ENCODE results near the gene MPRIP.

Gene MPRIP

GRCh38 chr17:17231621-17232302, 189.5 kb downstream of the MPRIP start:
- no peak for DNase-seq (ENCODE audit: low read depth, low spot score)

- no peak for DNase-seq (ENCODE audit: low read depth, low spot score)
Measured at GRCh38 chr17:17232303-17232621, 190.0 kb downstream of the MPRIP start.

- no peak for DNase-seq (ENCODE audit: low read depth, low spot score)
Measured at GRCh38 chr17:17235212-17236174, 193.2 kb downstream of the MPRIP start.

GRCh38 chr17:17236295-17237025, 194.2 kb downstream of the MPRIP start:
- no peak for DNase-seq (ENCODE audit: low read depth, low spot score)

- peak; percentile 81 for DNase-seq (ENCODE audit: low read depth, low spot score)
Measured at GRCh38 chr17:17237026-17237799, 195.0 kb downstream of the MPRIP start, which contains the start of gene FLCN. TSS of gene FLCN (minus strand) at chr17:17237168. CDS start at chr17:17228137, 9,031 bp downstream.

GRCh38 chr17:17239832-17240231, 197.6 kb downstream of the MPRIP start:
- DNase-seq (ENCODE audit: low read depth, low spot score) = no peak

GRCh38 chr17:17241656-17242055, 199.4 kb downstream of the MPRIP start:
- DNase-seq (ENCODE audit: low read depth, low spot score) = no peak

- DNase-seq (ENCODE audit: low read depth, low spot score) = no peak
Measured at GRCh38 chr17:17242246-17242645, 200.0 kb downstream of the MPRIP start.
